SU-DHL-6 (cell line): ENCODE results near the gene DYNAP.

Source experiments
- EZH2phosphoT487 ChIP-seq: fragments of 200-600 bp; sonication (generic), shearing (Covaris generic); conservative IDR thresholded peaks from 2 replicates; pipeline ENCODE4 v1.6.1; 2018; ENCODE audit warnings: mild to moderate bottlenecking, antibody characterized with exemption, low read length, moderate library complexity, mixed read lengths
- TF ChIP-seq, protein P1 (sequence below): fragments of 200-600 bp; sonication (generic); IDR thresholded peaks from one replicate; pipeline ENCODE4 v1.5.1; 2017; ENCODE audit warnings: antibody characterized with exemption, mild to moderate bottlenecking, low read length, moderate library complexity; ENCODE audit not compliant: insufficient read depth, poor library complexity, severe bottlenecking

- TF ChIP-seq, protein P1, sequence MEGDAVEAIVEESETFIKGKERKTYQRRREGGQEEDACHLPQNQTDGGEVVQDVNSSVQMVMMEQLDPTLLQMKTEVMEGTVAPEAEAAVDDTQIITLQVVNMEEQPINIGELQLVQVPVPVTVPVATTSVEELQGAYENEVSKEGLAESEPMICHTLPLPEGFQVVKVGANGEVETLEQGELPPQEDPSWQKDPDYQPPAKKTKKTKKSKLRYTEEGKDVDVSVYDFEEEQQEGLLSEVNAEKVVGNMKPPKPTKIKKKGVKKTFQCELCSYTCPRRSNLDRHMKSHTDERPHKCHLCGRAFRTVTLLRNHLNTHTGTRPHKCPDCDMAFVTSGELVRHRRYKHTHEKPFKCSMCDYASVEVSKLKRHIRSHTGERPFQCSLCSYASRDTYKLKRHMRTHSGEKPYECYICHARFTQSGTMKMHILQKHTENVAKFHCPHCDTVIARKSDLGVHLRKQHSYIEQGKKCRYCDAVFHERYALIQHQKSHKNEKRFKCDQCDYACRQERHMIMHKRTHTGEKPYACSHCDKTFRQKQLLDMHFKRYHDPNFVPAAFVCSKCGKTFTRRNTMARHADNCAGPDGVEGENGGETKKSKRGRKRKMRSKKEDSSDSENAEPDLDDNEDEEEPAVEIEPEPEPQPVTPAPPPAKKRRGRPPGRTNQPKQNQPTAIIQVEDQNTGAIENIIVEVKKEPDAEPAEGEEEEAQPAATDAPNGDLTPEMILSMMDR = no peak
- no peak for TF ChIP-seq EZH2phosphoT487
Measured at GRCh38 chr18:54561706-54562267, 29.3 kb upstream of the DYNAP start.
